Prostate gland (tissue), 2 donors: ENCODE results near the gene MAGI2.

Experiments used
- CTCF ChIP-seq, 4 experiments: fragments of 200-600 bp in 2 of 4; fragments of 450-650 bp in 2 of 4; sonication (generic) in 2 of 4; IDR thresholded peaks; 1 replicate in 3 of 4; 2 replicates in 1 of 4; pipeline ENCODE4 v1.5.1; 2016 to 2019; ENCODE audit warnings: antibody characterized with exemption in 4 of 4, mild to moderate bottlenecking in 2 of 4, moderate library complexity in 2 of 4
- POLR2A ChIP-seq: fragments of 450-650 bp; IDR thresholded peaks from one replicate; pipeline ENCODE4 v1.6.1; 2016; ENCODE audit warnings: antibody characterized with exemption, mild to moderate bottlenecking
- POLR2AphosphoS5 ChIP-seq: sonication (generic); formaldehyde crosslinking; IDR thresholded peaks from one replicate; pipeline ENCODE4 v1.6.1; 2017; ENCODE audit warnings: antibody characterized with exemption

GRCh38 chr7:78207269-78207668 is 1246.2 kb downstream of the MAGI2 start:
- TF ChIP-seq CTCF (IDR thresholded peaks at IDR 0.05): no peak
- no peak for TF ChIP-seq POLR2AphosphoS5
- no peak for TF ChIP-seq POLR2A
